ENCODE data around the gene NR1D2. TPM values are rescaled to one million over a fixed set of nuclear protein-coding genes. Genes with fewer than 3 reads are reported as not detected.

Gene NR1D2
- total and polyA plus RNA-seq, 2 of the 13 experiments (the other 11 are each of a cell fraction or from before 2014, with no cell fraction given) = 5.3 to 8.1 TPM

DNA sequence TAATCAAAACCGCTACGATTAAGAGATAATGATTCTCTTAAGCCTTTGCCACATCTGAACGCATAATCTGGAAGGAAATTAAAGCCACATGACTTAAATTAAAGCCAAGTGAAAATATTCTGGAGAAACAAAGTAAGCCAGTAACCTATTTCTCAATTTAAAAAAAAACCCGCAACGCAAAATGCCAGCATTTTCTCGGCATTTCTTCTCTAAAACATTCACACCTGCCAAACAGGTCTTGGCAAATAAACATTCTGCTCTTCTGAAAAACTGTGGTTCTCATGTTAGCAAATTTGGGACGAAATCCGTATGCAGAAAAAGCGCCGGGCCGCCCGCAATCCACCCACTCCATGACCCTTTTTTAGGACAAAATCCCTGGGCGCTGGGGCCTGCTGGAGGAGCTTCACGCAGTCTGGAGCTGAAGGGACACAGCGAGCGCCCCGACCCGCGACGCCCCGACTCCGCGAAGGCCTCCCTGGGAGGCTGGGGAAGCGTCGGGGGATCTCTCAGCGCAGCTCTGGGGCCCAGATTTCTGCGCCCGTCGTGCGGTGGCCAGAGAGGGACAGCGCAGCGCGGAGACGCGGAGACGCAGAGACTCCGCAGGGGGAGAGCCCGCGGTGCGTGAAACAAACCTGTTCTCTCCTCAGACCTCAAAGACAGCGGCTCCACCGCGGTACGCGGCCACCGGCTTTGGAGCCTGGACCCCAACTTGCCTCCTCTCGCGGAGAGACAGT, 28.8 kb upstream of the NR1D2 start (continued):
- 0 out of 2 replicates have a peak, but pooled peaks have one; percentile 59 for TF ChIP-seq GFI1 (CRISPR knock-in tag; IDR thresholded peaks at IDR 0.05; ENCODE audit: borderline replicate concordance)
- TF ChIP-seq, protein P1, sequence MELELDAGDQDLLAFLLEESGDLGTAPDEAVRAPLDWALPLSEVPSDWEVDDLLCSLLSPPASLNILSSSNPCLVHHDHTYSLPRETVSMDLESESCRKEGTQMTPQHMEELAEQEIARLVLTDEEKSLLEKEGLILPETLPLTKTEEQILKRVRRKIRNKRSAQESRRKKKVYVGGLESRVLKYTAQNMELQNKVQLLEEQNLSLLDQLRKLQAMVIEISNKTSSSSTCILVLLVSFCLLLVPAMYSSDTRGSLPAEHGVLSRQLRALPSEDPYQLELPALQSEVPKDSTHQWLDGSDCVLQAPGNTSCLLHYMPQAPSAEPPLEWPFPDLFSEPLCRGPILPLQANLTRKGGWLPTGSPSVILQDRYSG (CRISPR knock-in tag; IDR thresholded peaks at IDR 0.05) = no peak
- no peak for TF ChIP-seq TAF1 (CRISPR knock-in tag; IDR thresholded peaks at IDR 0.05)
- TF ChIP-seq KDM5A (IDR thresholded peaks at IDR 0.05; ENCODE audit: borderline replicate concordance, low read length) = no peak
- no peak for TF ChIP-seq ZNF619 (CRISPR knock-in tag; IDR thresholded peaks at IDR 0.05)
- TF ChIP-seq NCOA2 (CRISPR knock-in tag; IDR thresholded peaks at IDR 0.05) = no peak
- TF ChIP-seq FOXP1 (IDR thresholded peaks at IDR 0.05) = no peak
- TF ChIP-seq FOXP1 (CRISPR knock-in tag; IDR thresholded peaks at IDR 0.05) = no peak
- no peak for TF ChIP-seq YEATS4 (CRISPR knock-in tag; IDR thresholded peaks at IDR 0.05; ENCODE audit: borderline replicate concordance)
- no peak for TF ChIP-seq REXO4 (CRISPR knock-in tag; IDR thresholded peaks at IDR 0.05; ENCODE audit: borderline replicate concordance)
- TF ChIP-seq ZNF446 (CRISPR knock-in tag; IDR thresholded peaks at IDR 0.05) = no peak
- TF ChIP-seq CHD4 (IDR thresholded peaks at IDR 0.05; ENCODE audit: borderline replicate concordance, low read length) = no peak
- no peak for TF ChIP-seq ZNF20 (CRISPR knock-in tag; IDR thresholded peaks at IDR 0.05)
- TF ChIP-seq STAG1 (CRISPR knock-in tag; IDR thresholded peaks at IDR 0.05) = no peak
- TF ChIP-seq, protein P2, sequence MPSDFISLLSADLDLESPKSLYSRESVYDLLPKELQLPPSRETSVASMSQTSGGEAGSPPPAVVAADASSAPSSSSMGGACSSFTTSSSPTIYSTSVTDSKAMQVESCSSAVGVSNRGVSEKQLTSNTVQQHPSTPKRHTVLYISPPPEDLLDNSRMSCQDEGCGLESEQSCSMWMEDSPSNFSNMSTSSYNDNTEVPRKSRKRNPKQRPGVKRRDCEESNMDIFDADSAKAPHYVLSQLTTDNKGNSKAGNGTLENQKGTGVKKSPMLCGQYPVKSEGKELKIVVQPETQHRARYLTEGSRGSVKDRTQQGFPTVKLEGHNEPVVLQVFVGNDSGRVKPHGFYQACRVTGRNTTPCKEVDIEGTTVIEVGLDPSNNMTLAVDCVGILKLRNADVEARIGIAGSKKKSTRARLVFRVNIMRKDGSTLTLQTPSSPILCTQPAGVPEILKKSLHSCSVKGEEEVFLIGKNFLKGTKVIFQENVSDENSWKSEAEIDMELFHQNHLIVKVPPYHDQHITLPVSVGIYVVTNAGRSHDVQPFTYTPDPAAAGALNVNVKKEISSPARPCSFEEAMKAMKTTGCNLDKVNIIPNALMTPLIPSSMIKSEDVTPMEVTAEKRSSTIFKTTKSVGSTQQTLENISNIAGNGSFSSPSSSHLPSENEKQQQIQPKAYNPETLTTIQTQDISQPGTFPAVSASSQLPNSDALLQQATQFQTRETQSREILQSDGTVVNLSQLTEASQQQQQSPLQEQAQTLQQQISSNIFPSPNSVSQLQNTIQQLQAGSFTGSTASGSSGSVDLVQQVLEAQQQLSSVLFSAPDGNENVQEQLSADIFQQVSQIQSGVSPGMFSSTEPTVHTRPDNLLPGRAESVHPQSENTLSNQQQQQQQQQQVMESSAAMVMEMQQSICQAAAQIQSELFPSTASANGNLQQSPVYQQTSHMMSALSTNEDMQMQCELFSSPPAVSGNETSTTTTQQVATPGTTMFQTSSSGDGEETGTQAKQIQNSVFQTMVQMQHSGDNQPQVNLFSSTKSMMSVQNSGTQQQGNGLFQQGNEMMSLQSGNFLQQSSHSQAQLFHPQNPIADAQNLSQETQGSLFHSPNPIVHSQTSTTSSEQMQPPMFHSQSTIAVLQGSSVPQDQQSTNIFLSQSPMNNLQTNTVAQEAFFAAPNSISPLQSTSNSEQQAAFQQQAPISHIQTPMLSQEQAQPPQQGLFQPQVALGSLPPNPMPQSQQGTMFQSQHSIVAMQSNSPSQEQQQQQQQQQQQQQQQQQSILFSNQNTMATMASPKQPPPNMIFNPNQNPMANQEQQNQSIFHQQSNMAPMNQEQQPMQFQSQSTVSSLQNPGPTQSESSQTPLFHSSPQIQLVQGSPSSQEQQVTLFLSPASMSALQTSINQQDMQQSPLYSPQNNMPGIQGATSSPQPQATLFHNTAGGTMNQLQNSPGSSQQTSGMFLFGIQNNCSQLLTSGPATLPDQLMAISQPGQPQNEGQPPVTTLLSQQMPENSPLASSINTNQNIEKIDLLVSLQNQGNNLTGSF (CRISPR knock-in tag; IDR thresholded peaks at IDR 0.05) = 0 out of 2 replicates have a peak, but pooled peaks have one; percentile 16
- TF ChIP-seq HOXA5 (CRISPR knock-in tag; IDR thresholded peaks at IDR 0.05) = 0 out of 2 replicates have a peak, but pooled peaks have one; percentile 17
- no peak for TF ChIP-seq RFX1 (IDR thresholded peaks at IDR 0.05)
- TF ChIP-seq, protein P3, sequence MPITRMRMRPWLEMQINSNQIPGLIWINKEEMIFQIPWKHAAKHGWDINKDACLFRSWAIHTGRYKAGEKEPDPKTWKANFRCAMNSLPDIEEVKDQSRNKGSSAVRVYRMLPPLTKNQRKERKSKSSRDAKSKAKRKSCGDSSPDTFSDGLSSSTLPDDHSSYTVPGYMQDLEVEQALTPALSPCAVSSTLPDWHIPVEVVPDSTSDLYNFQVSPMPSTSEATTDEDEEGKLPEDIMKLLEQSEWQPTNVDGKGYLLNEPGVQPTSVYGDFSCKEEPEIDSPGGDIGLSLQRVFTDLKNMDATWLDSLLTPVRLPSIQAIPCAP (CRISPR knock-in tag; IDR thresholded peaks at IDR 0.05; ENCODE audit: low read depth) = no peak
- TF ChIP-seq, protein P4, sequence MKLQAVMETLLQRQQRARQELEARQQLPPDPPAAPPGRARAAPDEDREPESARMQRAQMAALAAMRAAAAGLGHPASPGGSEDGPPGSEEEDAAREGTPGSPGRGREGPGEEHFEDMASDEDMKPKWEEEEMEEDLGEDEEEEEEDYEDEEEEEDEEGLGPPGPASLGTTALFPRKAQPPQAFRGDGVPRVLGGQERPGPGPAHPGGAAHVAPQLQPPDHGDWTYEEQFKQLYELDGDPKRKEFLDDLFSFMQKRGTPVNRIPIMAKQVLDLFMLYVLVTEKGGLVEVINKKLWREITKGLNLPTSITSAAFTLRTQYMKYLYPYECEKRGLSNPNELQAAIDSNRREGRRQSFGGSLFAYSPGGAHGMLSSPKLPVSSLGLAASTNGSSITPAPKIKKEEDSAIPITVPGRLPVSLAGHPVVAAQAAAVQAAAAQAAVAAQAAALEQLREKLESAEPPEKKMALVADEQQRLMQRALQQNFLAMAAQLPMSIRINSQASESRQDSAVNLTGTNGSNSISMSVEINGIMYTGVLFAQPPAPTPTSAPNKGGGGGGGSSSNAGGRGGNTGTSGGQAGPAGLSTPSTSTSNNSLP (IDR thresholded peaks at IDR 0.05; ENCODE audit: low read depth, low read length) = no peak
- TF ChIP-seq ESRRA (CRISPR knock-in tag; IDR thresholded peaks at IDR 0.05; ENCODE audit: low read depth) = no peak
- TF ChIP-seq ZNF17 (CRISPR knock-in tag; IDR thresholded peaks at IDR 0.05) = 0 out of 2 replicates have a peak, but pooled peaks have one; percentile 6
- no peak; the same call in 1 of the 2 replicates for TF ChIP-seq ZNF766 (CRISPR knock-in tag; IDR thresholded peaks at IDR 0.05; ENCODE audit: borderline replicate concordance)

Measured in HepG2 (cell line).